GM18511 (cell line): Measurements from ENCODE around the gene PITPNB.

Source experiments
- ATAC-seq: cut with Tn5 transposase; IDR thresholded peaks from one replicate; pipeline ENCODE4 v1.9.1; 2021; ENCODE audit warnings: mild to moderate bottlenecking, moderate library complexity; ENCODE audit not compliant: unreplicated experiment

Gene PITPNB

DNA sequence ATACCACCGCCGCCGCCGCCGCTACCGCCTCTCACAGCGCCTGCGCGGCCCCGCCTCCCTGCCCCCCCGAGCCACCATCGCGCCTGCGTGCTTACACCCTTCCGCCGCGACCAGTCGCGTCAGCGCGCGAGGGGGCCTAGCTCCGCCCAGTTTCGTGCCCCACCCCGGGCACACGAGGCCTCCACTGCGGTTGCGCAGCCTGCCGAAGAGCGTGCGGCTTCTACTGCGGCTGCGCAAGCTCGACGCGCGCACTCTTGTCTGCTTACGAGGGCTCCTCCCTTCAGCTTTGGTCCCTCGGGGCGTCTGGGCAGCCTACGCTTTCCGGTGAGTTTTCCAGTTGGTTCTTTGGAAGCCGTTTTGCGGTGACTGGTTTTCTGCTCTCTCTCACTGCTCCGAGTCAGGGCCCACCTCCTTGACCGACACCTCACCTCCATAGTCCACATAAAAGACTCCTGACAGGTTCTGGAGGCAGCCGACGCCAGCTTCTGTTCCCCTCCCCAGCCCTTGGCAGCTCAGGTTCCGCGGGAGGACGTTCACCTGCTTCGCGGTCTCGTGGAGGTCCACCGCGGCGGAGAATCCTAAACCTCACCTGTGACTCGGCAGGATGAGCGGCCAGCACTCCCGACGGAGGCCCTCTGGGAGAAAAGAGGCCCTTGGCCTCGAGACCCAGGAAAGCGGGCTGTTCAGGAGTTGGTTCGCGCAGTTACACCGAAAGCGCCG lies at the start of gene PITPNB:
PITPNB (minus strand) TSS at position 35 of the 720 bp plus-strand sequence. CDS start 65 bp downstream, outside the sequence.
- peak; percentile 83 for ATAC-seq

DNA sequence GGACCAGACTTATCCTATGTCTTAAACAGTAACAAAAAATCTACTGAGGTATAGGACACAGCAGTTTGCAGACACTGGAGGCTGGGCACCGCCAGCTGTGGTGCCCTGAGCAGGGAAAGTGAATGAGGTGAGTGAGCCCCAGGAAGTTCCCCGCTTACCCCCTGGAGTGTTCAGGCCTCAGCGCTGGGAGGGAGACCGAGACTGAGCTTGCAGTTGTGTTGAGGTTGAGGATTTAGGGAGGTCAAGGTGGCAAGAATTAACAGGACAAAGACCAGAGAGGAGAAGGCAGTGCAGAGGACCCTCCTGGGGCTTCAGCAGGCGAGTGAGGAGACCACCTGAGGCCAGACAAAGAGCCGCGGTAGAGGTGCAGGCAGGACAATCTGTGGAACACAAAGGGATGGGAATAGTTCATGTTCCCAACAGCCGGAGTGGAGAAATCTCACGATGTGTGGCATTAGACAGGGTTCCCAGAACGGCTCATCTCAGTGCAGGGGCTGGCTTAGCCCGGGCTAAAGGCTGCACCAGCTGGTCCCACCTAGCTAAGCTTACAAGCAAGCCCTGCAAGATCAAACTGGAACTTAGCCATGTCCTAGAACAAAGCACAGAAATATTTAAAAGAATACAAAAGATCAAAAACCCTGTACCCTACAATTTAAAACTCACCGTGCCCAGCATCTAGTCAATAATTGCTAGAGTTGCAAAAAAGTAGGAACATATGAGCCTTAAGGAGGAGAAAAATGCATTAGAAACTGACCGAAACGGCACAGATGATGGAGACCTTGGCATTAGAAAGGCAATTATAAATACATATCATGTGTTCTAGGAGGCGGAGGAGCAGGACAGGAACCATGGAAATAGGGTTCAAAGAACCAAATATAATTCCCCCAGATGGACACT lies 47.4 kb upstream of the PITPNB start:
- ATAC-seq: no peak

DNA sequence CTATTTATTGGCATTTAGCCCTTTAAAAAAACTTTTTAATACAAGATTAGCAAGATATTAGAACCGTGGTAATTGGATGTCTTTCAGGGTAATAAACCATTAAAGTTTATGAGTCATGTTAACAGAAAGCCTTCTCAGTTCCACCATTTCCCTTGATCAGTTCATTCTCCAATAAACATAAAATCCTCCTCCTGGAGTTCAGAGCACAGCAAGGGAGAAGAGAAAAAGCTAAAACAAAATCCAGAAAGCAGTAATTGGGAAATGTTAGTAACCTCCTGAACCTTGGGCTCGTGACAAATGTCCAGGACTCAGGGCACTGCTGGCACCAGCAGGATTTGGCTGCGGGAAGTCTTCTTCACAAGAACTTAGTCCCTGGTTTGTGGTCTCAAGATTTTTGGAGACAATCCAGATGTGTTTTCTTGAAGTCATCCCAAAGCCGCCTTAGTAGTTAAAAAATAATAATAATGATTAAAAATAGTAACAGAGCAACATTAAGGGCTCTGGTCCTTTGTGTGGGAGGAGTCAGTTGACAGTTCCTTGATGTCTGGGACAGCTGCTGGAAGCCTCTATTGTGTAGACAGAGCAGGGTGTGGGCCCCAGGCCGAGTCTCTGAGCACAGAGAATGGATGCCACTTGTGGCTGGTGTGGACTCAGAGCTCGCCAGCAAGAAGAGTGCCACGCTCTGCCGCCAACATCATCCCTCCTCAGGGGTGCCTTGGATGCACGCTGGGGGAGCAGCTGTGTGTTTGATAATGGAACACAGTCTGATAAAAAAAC lies 43.4 kb upstream of the PITPNB start:
- no peak for ATAC-seq

DNA sequence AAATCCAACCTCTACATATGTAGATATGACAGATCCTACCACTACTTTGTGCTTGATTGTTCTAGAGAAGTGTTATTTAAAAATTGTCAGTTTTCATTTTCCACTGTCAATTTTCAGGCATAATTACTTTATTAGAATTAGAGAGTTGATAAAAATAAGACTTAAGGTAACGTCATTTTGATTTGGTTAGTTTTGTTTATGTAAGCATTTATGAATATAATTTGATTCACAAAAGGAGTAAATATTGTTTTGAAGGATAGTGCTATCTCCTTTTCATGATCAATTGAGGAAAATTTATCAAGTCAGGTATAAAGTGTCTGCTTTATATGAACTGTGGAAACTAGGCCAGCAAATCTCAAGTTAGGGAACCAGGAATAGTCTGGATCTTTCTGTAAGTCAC lies 42.6 kb upstream of the PITPNB start:
- no peak for ATAC-seq

DNA sequence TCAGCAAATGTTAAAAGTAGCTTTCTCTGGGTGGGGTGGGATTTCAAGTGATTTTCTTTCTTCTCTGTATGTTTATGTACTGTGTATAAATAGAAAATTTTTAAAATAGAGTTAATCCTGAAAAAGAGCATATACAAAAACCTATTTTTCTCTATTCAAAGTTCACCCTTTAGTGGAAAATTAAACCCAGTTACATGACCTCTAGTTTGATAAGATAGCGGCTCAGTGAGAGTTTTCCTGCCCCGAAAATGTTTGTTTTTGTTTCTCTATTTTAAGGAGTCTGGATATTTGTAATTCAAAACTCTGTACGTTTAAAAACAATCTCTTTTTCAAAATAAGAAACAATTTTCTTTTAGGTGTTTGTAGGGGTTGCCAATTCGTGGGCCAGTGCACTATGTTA lies 42.1 kb upstream of the PITPNB start:
- no peak for ATAC-seq

DNA sequence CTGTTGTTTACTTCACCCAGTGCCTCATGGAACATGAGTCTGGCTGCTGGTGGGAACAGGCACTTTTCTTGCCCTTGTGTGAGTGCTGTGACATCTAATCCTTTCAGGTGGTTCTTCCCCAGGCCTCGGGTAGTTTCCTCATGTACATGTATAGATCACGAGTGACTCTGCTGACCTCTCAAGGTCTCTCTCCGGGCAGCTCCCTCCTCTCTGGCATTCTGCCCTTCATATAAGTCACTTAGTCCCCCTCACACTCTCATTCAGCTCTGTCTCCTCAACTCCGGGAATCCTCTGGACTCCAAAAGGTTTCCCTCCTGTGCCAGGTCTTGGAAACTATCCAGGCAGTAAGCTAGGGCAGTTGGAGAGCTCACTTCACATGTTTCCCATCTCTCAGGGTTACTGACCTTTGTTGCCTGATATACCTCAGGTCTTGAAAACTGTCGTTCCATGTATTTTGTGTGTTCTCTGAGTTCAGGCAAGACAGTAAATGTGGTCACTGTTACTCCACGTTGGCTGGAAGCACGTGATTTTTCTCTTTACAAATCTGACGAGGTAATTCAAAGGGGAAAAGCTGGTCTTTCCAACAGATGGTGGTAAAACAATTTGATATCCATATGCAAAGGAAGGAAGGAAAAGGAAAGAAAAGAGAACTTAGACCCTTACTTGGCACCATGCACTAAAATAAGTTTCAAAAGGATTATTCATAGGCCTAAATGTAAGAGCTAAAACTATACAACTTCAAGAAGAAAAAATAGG lies 40.5 kb upstream of the PITPNB start:
- ATAC-seq: no peak

DNA sequence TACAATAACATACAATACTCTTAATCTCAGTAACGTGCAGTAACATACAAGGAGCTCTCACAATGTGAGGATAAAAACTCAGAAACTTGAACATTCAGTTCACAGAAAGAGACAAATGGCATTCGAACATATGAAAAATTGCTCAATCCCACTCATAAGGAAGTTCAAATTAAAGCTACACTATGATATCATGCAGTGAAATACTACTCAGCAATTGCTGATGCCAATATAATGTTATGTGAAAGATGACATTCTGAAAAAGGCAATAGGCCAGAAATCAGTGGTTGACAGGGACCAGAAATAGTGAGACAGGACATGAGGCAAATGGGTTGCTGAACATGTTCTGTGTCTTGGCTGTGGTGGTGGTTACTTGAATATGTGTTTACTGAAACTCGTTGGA lies 33.7 kb upstream of the PITPNB start:
- ATAC-seq: no peak

DNA sequence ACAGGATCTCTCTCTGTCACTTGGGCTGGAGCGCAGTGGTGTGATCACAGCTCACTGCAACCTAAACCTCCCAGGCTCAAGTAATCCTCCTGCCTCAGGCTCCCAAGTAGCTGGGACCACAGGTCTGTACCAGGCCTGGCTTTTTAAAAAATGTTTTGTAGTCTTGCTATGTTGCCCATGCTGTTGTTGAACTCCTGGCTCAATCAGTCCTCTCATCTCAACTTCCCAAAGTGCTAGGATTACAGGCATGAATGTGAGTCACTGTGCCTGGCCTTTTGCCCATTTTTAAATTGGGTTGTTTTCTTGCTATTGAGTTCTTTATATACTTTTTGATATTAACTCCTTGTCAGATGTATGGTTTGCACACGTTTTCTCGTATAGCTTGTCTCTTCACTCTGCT lies 33.0 kb upstream of the PITPNB start:
- no peak for ATAC-seq

DNA sequence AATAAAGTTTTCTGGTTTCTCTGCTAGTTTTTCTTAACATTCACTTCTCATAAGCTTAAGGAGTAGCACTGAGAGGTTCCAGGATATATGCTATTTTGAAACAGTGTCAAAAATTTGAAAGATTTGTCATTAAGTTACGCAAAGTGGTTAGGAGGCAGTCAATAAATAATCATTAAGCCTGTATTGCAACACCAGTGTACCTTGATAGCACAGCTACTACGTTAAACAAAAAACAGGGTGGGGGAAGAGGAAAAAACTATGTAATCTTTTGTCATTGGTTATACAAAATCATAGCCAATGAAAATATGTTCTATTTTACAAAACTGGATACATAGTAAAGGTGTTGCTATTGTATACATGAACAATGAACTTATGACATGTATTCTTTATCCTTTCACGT lies 30.4 kb upstream of the PITPNB start:
- no peak for ATAC-seq

DNA sequence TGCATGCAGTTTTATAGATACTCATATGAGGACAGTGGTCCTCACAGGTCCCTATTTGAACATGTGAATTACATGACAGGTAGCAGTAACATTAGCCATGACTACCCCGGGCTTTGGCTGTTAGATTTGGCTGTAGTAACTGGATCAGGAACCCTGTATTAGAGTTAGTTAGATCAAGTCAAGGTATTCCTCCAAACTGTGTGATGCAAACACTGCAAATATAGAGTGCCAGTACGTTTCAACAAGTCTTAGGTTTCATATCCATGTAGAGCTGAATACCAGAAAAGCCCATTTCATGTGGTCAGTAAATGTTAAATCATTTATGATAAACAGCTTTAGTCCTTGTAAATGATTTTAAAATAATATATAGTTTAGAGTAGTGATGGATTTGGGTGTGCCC lies 29.5 kb upstream of the PITPNB start:
- ATAC-seq: no peak

DNA sequence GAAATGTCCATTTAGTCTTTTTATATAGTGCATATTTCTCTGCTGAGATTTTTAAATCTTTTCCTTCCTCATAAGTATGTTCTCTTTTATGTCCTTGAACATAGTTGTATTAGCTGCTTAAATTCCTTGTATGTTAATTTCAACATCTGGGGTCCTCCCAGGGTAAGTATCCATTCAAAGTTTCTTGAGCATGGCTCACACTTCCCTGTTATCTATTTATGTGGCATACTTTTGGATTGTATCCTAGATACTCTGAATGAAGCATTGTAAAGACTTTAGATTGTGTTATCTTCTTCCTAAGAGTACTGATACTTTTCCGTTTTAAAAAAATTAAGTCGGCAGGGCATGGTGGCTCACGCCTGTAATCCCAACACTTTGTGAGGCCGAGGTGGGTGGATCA lies 28.4 kb upstream of the PITPNB start:
- no peak for ATAC-seq

DNA sequence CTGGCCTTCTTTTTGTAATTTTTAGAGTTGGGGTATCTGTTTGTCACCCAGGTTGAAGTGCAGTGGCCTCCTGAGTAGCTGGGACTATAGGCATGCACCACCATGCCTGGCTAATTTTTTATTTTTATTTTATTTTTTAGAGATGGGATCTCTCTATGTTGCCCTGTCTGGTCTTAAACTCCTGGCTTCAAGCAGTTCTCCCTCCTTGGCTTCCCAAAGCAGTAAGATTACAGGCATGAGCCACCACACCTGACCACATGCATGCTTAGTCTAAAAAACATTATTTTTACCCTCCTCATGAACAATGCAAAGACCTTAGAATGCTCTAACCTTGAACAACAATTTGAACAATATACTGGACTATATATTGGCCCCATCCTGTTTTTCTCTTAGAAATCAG lies 22.1 kb upstream of the PITPNB start:
- no peak for ATAC-seq

DNA sequence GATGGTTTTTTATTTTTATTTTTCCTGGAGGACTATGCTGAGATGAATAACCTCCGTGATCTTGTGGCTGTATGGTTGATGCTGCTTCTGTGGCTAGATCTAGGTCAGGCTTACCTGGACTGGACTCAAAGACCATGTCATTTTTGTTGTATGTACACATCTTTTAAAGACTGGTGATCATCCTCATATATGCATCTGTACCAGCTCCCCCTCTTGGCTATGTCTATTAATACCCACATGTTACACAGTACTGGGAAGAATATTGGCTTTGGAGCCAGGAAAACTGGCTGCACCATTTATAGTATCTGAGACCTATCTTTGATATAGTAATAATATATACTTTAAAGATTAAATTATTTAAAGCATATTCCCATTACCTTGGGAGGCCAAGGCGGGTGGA lies 18.4 kb upstream of the PITPNB start:
- no peak for ATAC-seq

DNA sequence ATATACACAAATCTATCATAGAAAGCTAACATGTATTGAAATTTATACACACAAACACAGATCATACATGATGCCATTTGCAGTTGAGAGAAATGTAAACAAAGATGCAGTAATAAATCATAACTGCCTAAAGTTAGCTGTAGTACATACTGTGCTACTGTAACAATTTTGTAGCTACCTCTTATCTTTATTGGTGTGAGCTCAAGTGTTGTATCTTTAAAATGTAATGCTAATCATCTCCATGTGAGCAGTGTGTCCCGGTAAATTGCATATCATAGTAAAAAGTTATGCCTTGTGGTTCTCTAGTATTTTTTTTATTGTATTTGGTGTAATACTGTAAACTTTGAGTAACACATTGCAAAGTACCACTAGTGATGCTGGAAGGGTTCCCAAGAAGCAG lies 16.8 kb upstream of the PITPNB start:
- no peak for ATAC-seq

DNA sequence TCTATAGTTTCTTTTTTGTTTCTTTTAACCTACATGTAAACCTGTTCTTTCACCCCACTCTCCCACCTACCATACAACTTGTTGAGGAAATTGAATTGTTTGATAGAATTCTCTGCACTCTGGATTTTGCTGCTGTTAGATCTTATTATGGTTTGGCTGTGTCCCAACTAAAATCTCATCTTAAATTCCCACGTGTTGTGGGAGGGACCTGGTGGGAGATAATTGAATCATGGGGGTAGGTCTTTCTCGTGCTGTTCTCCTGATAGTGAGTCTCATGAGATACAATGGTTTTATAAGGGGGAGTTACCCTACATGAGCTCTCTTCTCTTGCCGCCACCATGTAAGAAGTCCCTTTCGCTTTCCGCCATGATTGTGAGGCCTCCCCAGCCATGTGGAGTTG lies 15.0 kb upstream of the PITPNB start:
- no peak for ATAC-seq

DNA sequence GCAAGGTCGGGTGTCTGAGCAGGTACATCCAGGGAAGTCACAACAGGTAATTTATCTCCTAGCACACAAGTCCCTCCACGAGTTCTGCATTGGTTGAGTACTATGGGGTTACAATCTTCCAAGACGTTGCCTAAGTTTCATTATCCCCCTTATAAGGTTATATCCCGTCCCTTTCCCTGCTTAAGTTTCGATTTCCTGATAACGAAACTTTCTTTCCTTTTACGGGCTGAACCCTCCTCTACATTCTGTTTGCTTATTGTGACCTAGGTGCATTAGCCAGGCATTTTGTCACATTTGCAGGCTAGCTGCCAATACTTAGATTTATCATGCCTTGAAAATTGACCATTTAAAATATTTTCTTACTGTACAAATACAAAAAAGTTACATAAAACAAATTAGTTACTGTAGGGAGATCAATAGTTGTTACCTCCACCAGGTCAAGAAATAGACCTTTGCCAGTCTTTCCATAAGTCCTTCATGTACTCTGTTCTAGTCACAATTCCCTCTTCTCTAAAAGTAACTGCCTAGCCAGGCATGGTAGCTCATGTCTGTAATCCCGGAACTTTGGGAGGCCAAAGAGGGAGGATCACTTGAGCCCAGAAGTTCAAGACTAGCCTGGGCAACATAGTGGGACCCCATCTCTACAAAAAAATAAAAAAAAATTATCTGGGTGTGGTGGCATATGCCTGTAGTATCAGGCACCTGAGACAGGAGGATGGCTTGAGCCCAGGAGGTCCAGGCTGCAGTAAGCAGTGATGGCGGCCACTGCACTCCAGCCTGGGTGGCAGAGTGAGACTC lies 14.3 kb upstream of the PITPNB start:
- no peak for ATAC-seq

DNA sequence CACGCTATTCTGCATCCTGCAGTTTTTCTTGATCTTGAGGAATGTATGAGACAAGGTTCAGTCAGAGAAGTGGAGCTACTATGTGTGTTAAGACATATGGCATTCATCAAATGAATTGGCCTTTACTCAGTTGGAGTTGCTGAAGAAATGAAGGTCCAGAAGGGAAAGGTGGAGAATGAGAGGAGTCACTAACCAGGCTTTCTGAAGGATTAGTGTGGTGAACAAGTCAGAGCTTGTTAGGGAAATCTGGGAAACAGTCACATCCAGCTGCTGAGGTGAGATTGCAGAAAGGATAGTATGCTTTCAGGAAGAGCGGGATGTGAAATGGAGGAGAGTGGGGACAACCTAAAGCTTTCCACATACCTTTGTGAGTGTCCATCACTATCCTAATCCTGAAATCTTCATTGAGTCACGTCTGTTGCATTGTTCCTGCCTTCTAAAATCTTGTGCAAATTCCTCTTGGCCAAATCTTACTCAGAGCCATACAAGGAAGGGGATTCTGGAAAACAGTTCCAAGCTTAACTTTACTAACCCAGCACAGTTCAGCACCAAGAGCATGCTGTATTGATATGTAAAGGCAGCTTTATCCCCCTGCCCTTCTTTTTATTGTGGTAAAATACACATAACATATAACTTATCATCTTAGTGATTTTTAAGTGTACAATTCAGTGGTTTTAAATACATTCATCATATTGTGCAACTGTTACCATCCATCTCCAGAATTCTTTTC lies 11.4 kb upstream of the PITPNB start:
- ATAC-seq: no peak

DNA sequence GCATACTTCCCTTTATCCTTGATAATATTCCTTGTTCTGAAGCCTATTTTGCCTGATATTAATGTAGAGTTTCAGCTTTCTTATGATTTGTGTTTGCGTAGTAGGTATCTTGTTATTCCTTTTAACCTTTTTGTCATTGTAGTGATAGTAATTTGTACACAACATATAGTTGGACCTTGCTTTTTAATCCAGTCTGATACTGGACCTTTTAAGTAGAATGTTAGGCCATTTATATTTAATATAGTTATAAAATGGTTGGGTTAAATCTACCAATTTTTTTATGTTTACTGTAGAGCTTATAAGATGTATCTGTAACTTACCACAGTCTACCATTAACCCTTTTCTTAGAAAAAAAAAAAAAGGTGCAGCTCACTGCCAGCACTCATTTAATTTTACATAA lies 8.6 kb upstream of the PITPNB start:
- no peak for ATAC-seq

DNA sequence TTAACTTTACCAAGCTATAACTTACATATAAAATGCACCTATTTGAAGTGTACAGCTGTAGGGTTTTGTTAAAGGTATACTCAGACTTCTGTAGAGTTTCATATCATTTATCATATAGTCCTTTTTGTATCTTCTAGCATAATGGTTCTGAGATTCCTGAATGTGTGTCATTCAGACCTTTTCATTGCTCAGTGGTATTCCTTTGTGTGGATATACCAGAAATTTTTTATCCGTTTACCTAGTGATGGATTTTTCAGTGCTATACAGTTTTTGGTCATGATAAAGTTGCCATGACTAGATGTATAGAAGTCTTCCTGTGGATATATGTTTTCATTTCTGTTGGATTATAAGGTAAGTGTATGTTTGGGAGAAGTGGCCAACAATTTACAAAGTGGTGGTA lies 6.3 kb upstream of the PITPNB start:
- ATAC-seq: no peak
